Occipital lobe (tissue), 3 donors: ENCODE measurements around the gene TAS2R10. TPM values are rescaled to one million over a fixed set of nuclear protein-coding genes. Genes with fewer than 3 reads are reported as not detected.

Source experiments
- DNase-seq: peaks from one replicate; lab custom pipeline; 2025; lab: John Stamatoyannopoulos, UW
- small RNA-seq: library from RNA; depleted of rRNA; stranded (forward); fragments of <200 nt; gene quantifications from one replicate; pipeline ENCODE3, GENCODE V24; 2014
- total RNA-seq: library from RNA; depleted of rRNA; stranded (reverse); fragments of >200 nt; gene quantifications from one replicate; pipeline ENCODE4 v1.2.3, GENCODE V29; 2014

Gene TAS2R10
- total RNA-seq, 1 donor from 2014 or later: 5.5 TPM

GRCh38 chr12:10783252-10783651, 42.9 kb downstream of the TAS2R10 start:
- DNase-seq: no peak

- DNase-seq: no peak
Observed at GRCh38 chr12:10779103-10779502, 47.1 kb downstream of the TAS2R10 start.

Small RNA genes within 50 kb of the gene (small RNA-seq; reads per million reads assigned to genes)
- not detected for gene PRR4

Other genes starting within 250 kb of the TAS2R10 start
- gene MAGOHB, start 212.7 kb downstream of the TAS2R10 start, total RNA-seq: 29.3 TPM
- 6.7 TPM for gene STYK1, start 152.3 kb downstream of the TAS2R10 start, total RNA-seq
- gene YBX3, start 103.0 kb downstream of the TAS2R10 start, total RNA-seq: 4.5 TPM
- 1.1 TPM for gene TAS2R7, start 23.7 kb downstream of the TAS2R10 start, total RNA-seq
- 0.31 TPM for gene TAS2R8, start 19.1 kb downstream of the TAS2R10 start, total RNA-seq
- 1.2 TPM for gene TAS2R9, start 16.2 kb downstream of the TAS2R10 start, total RNA-seq
- 4.8 TPM for gene PRR4, start 23.1 kb upstream of the TAS2R10 start, total RNA-seq
- 95.9 TPM for gene PRH1, start 57.9 kb upstream of the TAS2R10 start, total RNA-seq
- gene TAS2R13, start 83.2 kb upstream of the TAS2R10 start, total RNA-seq: 8.3 TPM
- 0.62 TPM for gene PRH2, start 102.9 kb upstream of the TAS2R10 start, total RNA-seq
- gene TAS2R14, start 112.9 kb upstream of the TAS2R10 start, total RNA-seq: 11.4 TPM
- gene TAS2R50, start 160.6 kb upstream of the TAS2R10 start, total RNA-seq: 12.6 TPM
- gene TAS2R20, start 171.9 kb upstream of the TAS2R10 start, total RNA-seq: 22.9 TPM
- 28.7 TPM for gene TAS2R19, start 196.3 kb upstream of the TAS2R10 start, total RNA-seq
- 25.0 TPM for gene TAS2R31, start 205.0 kb upstream of the TAS2R10 start, total RNA-seq
- gene TAS2R46, start 235.9 kb upstream of the TAS2R10 start, total RNA-seq: 12.3 TPM